B cell (primary cell): Measurements from ENCODE around the gene EXOSC2.

ENCODE experiments used
- CTCF ChIP-seq: fragments of 200-600 bp; IDR thresholded peaks from one replicate; pipeline ENCODE4 v1.8.0; 2022; ENCODE audit warnings: antibody characterized with exemption, mild to moderate bottlenecking
- EZH2 ChIP-seq: IDR thresholded peaks from 2 replicates; pipeline ENCODE4 v1.6.1; 2012; ENCODE audit warnings: borderline replicate concordance, low read depth, mild to moderate bottlenecking, moderate library complexity, low read length; ENCODE audit not compliant: insufficient read depth, poor library complexity, severe bottlenecking

- no peak for TF ChIP-seq CTCF
- TF ChIP-seq EZH2, result no peak
Observed at GRCh38 chr9:130751631-130752355, 58.2 kb downstream of the EXOSC2 start.
